ENCODE results near the gene OR5K2.

Gene OR5K2

DNA sequence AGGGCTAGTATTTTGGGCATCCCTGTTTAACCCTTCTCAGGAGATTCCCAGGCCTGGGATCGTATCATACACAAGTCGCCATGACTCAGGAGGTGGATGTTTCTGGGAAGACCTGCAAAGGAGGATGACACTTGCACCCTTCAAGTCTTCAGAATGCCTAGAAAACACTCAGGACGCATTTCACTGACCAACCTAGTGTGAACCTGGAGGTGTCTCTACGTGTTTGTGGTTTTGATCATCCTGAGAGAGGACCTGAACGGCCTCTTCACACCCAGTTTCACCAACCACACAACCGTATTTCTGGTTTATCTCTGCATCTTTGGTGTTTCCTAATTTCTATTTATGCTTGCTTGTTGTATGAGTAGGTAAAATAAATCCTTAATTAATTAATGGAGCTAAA, 28.0 kb downstream of the OR5K2 start:
- no peak for DNase-seq

DNA sequence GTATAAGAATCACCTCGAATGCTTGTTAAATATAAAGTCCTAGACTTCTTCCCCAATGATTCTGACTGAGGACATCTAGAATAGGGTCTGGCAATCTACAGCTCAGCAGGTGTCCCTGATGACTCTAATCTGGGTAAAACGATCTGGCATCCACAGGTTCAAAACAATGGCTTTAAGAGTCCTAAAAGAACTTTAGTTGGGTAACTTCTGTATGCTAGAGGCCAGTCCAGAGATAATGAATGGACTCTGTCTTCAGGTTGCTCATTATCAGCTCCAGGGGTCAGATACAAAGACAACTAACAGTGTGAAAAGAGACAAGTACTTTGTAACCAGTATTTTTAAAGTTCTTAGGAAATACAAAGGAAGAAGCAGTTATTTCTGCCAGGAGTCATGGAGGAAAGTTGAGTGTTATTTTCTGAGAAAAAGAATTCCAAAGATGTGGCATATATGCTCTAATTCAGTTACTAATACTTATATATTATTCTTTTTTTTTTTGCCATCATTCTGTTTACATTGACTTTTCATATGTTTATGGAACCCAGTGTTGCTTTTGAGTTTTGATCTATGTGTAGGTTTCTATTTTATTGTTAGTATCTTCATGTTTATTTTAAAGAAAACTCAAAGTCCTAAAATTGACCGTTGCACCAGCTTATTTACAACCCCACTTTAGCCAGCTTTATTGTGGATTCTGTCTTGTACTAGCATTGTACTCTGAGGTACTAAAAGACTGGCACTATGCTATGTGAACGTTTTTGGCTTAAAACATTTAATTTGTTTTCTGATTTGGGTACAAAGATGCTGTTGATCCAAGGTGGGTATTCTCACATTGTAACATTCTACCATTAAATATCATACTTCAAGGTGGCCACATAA, 31.2 kb downstream of the OR5K2 start:
- no peak for DNase-seq

DNA sequence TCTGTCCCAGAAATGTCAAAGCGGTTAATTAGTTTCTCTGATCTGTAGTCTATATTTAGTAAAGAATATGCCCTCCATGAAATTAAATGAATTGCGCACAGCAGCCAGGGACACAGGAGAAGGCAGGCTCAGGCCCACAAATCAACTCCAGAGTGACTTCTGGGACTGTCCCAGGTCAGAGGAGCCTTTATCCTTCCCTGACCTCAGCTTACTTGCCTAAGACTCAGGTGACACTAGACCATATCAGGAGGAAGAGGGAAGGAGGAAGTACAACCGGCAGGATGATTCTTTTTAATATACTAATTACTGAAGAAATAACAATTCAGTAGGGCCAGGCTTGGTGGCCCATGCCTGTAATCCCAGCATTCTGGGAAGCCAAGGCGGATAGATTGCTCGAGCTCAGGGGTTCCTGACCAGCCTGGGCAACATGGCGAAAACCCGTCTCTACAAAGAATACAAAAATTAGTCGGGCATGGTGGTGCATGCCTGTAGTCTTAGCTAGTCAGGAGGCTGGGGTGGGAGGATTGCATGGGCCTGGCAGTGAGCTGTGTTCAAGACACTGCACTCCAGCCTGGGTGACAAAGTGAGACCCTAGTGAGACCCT, 32.5 kb downstream of the OR5K2 start:
- DNase-seq, result no peak

DNA sequence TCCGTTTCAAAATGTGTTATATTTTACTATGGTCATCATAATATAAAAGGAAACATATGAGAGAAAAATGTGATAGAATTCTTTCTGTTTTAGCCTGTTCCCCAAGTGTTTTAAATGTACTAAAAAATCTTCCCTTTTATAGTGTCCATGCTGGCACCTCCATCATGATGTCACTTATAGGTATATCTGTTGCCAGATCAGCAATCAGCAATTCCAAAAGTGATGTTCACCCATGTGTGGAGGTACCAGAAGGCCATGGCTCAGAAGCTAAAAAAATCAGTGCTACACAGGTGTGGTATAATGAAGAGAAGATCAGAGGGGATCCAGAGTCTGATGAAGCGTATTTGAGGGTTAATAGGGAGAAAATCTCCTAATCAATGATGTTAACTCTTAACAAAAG, 33.2 kb downstream of the OR5K2 start:
- DNase-seq, result no peak

DNA sequence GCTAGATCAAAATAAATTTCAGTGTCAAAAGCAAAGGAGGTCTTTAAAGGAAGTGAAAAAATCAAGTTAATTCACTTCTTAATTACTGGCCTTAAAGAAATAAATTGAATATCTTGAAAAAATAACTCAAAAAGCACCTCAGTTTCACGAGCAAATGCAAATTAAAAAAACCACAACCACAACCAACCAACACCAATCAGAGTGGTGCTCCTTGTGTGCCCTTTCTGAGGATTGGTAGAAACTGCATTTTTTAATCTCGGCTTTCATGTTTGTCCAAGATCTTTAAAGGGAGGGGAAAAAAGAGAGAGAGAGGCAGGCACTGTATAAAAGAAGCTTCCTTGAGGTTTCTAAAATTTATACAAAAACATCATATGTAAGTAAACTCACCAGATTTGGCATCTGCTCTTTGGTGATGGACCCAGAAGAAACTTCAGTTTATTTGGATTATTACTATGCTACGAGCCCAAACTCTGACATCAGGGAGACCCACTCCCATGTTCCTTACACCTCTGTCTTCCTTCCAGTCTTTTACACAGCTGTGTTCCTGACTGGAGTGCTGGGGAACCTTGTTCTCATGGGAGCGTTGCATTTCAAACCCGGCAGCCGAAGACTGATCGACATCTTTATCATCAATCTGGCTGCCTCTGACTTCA, 34.3 kb downstream of the OR5K2 start, which contains the start of gene GPR15:
GPR15 (plus strand) TSS at position 357 of the 653 bp plus-strand sequence; CDS start at position 413, 56 bp downstream.
- no peak for DNase-seq

DNA sequence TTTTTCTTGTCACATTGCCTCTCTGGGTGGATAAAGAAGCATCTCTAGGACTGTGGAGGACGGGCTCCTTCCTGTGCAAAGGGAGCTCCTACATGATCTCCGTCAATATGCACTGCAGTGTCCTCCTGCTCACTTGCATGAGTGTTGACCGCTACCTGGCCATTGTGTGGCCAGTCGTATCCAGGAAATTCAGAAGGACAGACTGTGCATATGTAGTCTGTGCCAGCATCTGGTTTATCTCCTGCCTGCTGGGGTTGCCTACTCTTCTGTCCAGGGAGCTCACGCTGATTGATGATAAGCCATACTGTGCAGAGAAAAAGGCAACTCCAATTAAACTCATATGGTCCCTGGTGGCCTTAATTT, 34.8 kb downstream of the OR5K2 start:
- no peak for DNase-seq

DNA sequence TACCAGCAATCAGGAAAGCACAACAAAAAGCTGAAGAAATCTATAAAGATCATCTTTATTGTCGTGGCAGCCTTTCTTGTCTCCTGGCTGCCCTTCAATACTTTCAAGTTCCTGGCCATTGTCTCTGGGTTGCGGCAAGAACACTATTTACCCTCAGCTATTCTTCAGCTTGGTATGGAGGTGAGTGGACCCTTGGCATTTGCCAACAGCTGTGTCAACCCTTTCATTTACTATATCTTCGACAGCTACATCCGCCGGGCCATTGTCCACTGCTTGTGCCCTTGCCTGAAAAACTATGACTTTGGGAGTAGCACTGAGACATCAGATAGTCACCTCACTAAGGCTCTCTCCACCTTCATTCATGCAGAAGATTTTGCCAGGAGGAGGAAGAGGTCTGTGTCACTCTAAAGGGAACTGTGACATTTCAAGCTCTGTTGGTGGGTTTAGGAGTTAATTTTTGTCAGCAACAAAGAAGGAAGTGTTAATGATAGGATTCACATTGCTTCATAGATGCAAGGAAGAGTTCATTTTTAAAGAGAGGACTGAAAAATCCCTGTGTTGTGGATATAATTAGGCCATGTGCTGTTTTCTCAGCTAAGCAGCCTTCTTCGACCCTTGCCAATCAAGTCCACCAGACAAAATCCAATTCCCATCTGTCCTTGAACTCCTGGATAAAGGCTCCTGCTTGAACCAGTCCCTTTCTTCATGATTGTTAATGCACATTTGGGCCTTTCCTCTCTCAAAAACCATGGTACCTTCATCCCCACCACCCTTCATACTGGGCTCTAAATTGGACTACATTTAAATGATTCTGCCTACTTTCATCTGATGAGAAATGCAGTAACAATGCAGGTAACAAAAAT, 35.5 kb downstream of the OR5K2 start:
- DNase-seq, result no peak

DNA sequence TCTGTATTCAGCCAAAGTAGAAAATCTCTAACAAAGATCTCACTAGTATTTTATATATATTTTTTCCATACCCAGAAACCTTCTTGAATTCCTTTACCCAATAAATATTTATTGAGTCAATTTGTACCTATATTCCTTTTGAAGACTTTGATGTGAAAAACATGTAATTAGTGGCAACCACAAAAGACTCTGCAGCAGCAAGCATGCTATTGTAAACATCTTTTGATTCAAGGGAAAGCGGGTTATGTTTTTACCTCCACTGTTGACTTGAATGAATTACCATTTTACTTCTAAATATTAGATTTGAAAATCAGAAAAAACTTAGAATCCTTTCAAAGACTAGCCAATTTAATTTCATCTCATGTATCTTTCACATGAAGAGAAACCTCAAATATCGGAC, 36.7 kb downstream of the OR5K2 start:
- DNase-seq, result no peak

DNA sequence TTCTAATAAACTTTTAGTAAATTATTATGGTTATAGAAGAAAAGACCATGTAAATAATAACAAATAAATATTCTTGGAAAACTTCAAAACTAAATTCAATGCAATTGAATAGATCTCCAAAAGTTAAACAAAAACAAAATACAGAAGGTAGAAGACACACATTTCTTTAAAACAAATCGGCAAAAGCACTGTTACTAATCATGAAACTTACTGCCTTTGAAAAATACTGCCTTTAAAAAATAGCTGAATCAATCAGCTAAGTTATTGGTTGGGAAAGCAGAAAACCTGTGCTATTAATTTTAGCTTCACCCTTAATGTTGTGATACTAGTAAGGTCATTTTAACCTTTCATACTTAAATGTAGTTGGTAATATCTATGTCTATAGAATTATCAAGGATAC, 37.3 kb downstream of the OR5K2 start:
- no peak for DNase-seq

DNA sequence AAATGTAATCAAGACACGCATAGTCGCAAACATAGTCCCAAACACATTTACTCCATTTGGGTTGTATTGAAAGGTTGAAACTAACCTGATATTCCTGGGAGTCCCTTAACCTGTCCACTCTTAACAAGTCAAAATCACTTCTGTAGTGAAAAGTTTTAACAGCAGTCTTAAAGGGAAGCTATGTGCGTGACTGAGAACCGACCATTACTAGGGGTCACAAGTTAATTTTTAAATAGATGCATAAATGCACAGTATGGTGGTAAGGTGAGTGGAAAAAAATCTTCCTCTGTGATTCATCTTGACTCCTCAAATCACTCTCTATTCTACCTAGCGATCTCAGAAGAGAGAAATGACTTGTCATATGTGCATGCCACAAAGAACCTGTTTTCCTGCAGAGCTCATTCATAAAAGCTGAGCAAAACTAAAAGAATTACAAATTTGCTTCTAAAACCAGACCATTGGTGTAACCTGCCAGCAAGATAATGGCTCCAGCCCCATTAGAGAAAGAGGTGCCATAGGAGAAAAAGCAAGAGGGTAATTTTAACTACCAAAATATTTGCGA, 39.1 kb downstream of the OR5K2 start:
- DNase-seq, result no peak

DNA sequence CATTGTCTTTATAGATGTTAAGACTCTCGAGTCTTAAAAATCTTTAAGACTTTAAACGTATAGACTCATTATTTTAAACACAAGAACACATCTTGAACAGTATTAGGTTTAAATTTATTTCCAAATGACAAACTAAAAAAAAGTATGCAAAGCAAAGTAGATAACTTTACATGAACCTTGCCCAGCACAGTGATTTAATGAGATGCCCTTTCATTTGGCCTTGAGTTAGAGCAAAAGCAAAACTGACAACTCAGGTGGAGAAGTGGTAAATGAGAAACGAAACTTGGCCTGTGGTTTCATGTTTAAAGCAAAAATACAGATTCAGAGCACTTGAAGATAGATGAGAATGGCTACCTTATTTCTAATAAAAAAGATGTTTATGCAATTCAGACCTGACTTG, 42.9 kb downstream of the OR5K2 start:
- DNase-seq, result no peak

DNA sequence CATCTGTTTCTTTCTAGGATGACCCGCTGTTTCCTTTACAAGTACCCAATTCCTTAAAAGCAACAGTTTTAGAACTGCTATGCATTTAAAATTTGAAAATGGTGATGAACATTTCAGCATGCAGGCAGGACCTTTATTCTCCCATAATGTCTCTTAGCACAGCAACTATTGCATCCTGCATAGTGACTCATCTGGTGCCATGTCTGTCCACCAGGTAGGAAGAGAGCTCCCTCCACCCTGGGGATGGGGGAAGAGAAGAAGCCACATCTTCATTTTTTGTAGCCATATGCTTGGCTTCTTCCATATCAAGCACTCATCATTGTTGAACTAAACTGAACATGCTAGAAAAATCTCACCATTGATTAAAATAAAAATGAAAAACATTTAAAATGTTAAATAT, 44.2 kb downstream of the OR5K2 start:
- no peak for DNase-seq

DNA sequence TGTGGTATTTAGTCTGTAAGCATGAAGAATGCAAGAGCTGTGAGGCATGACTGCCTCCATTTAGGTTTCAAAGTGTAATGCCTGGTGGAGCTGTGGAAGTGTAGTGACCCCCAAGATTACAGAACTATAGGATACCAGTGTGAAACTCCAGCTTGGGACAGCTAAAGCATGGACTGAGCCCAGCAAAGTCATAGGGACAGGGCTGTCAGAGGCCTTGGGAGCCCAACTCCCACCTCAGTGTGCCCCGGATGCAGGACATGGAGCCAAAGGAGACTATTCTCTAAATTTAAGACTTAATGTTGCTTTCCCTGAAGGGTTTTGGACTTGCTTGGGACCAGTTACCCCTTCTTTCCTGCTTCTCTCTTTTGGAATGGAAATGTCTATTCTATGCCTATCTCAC, 45.1 kb downstream of the OR5K2 start:
- DNase-seq, result no peak

DNA sequence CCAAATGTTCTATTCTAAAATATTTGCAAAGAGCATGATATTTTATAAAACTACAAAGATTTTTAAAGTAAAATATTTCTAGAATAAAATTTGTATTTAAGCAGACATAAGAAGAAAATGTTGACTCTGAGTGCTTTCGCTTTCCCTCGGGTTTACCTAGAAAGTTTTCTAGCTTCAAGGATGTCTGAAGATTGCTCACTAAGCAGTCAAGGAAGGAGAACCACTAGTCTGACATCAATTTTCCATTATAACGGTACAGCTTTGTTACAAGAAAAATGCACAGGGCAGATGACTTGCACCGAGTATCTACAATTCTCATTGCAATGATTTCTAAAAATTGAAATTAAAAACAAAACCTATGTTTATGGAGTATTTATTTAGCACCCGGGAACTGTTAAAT, 48.5 kb downstream of the OR5K2 start:
- no peak for DNase-seq

Data from NCI-H187 (cell line).